ENCODE measurements around the gene ZNF580.
A peak's percentile ranks its signal among the peaks of the same experiment; 100 is the strongest.

DNA sequence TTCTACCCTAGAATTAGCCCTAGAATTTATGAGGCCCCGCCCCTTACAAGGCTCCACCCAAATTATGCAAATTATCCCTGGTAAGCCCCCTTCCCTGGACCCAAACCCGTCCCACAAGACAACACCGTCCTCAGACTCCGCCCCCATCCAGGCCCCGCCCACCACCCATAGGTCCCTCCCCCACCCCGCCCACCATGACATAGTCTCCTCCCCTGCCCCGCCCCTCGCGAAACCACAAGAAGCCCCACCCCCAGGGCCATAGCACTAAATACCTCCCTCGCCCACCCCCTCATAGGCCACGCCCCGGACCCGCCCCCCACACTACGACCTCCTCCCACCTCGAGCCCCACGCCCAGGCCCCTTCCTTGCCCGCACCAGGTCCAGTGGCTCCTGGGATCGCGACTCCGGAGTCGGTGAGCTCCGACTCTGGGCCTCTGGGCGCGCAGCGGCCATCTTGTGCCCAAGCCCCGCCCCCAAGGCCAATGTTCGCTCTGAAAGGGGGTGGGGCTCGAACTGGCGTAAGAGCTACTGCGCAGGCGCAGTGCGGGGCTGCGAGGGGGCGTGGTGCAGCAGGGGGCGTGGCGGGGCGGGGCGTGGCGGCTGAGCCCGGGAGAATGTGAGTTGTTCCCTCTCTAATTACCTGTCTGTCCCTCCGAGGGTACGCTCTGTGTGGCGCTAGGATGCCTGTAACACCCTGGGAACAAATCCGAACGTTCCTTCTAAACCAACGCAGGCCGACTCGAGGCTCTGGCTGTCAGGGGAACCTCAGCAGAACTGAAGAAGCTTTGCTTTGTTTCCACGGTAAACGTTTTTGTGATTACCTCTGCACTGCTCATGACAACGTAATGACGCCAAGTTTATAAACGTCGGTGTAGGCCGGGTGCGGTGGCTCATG, 16.4 kb upstream of the ZNF580 start, which contains the start of gene ZNF784:
- TF ChIP-seq, protein P1, sequence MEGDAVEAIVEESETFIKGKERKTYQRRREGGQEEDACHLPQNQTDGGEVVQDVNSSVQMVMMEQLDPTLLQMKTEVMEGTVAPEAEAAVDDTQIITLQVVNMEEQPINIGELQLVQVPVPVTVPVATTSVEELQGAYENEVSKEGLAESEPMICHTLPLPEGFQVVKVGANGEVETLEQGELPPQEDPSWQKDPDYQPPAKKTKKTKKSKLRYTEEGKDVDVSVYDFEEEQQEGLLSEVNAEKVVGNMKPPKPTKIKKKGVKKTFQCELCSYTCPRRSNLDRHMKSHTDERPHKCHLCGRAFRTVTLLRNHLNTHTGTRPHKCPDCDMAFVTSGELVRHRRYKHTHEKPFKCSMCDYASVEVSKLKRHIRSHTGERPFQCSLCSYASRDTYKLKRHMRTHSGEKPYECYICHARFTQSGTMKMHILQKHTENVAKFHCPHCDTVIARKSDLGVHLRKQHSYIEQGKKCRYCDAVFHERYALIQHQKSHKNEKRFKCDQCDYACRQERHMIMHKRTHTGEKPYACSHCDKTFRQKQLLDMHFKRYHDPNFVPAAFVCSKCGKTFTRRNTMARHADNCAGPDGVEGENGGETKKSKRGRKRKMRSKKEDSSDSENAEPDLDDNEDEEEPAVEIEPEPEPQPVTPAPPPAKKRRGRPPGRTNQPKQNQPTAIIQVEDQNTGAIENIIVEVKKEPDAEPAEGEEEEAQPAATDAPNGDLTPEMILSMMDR (IDR thresholded peaks at IDR 0.05), result peak in 1 of 6 experiments; percentile 11
- TF ChIP-seq POLR2A (IDR thresholded peaks at IDR 0.05), result peak in 2 of 4 donors; percentile 32 to 35

Data from esophagus squamous epithelium (tissue), 4 donors.